Peyer's patch (tissue), 4 donors: Measurements from ENCODE around the gene LRP6.

Experiments used
- CTCF ChIP-seq, 6 experiments: fragments of 450-650 bp in 4 of 6; fragments of 200-600 bp in 2 of 6; sonication (generic) in 1 of 6; IDR thresholded peaks; one replicate each; pipeline ENCODE4 v1.5.1; 2017 to 2019; ENCODE audit warnings: antibody characterized with exemption in 6 of 6, mild to moderate bottlenecking in 3 of 6, moderate library complexity in 1 of 6
- POLR2A ChIP-seq, 2 donors: fragments of 450-650 bp; IDR thresholded peaks; one replicate each; pipeline ENCODE4 v1.5.1; 2017; ENCODE audit warnings: antibody characterized with exemption in 2 of 2, mild to moderate bottlenecking in 2 of 2, moderate library complexity in 2 of 2

GRCh38 chr12:12210416-12210815 is 56.4 kb downstream of the LRP6 start:
- TF ChIP-seq CTCF (IDR thresholded peaks at IDR 0.05) (no peak), POLR2A (IDR thresholded peaks at IDR 0.05) (no peak)
